Measurements from ENCODE around the gene MAD2L1BP. TPM values are rescaled to one million over a fixed set of nuclear protein-coding genes. Genes with fewer than 3 reads are reported as not detected.

MAD2L1BP gene
- polyA plus RNA-seq, 12 donors: 14.6 to 20.6 (median 17.3) TPM; not detected in 2

- no peak for DNase-seq
Measured at GRCh38 chr6:43679057-43679456, 43.4 kb downstream of the MAD2L1BP start.

GRCh38 chr6:43680308-43681200 lies 44.9 kb downstream of the MAD2L1BP start:
- no peak for DNase-seq

GRCh38 chr6:43681303-43681702 lies 45.7 kb downstream of the MAD2L1BP start:
- no peak for DNase-seq

DNA sequence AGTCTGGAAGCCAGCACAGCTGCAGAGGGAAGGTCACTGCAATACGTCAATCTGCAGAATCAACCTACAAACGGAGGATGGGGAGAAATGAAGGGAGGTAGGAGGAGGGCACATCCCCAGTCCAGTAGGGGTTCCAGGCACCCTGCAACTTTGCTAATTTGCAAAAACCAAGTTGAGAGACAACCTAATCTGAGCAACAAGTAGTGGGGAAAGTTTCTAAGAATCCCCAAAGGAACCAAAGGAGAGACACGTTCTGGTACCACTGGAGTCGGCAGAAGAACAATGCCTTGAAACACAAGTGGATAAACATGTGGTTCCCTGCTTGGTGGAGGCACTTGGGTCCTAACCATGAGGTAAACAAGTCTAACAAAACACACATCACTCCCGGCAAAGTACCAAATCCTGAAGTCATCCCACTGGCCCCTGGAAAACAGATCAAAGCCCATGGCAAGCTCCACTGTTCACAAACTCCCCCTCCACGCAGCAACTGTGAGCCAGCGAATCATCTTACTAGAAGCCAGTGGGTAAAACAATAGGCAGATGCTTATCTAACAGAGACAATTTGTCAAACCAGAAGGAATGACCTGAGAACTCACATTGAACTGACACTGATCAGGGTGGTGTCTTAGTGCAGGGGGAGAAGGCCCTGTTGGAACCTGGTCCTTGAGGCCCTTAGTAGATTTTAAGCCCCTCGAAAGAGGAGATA lies 47.2 kb downstream of the MAD2L1BP start:
- DNase-seq: no peak

DNA sequence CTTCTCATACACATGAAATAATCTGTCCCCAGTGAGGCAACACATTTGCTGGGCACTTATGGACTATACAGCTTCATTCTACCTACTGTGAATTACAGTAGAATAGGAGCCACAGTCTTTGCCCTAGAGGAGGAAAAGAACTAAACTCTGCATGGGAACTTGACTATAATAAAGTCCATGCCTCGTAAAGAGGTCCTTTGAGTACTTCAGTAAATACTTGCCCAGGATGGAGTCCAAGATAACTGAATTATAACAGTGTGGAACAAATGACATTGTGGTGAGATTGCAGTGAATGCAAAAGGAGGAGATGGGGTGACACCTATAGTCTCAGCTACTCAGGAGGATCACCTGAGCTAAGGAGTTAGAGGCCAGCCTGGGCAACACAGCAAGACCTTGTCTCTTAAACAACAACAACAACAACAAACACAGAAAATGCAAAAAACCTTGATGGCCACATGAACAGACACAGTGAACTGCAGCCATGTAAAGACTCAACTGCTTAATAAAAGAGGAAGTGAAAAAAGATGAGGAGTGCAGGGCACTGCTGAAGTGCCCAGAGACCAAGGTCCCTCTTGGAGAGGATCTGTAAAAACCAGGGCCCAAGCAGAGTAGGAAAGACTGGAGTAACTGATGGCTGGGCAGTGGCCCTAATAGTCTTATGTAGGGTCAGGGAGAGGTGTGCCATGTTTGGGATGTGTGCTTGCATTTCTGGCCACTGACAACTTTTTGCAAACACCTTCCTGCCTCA lies 48.2 kb downstream of the MAD2L1BP start:
- no peak for DNase-seq

DNA sequence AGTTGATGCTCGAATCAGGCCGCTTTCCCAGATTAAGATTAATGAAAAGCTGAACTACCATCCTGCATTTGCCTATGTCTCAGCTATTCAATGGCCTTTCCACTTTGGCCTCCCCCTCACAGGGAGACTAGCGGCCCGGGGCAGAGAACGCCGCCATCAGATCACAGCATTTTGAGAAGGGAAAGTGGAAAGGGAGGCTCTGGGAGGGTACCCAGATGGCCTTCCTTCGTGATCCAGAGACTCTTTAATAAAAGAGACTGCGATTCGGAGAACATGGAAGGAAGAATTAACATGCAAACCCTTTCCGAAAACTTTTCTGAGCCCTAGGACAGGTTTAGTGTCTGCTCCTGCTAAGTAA lies 51.4 kb downstream of the MAD2L1BP start:
- no peak for DNase-seq

GRCh38 chr6:43687437-43688347 lies 52.1 kb downstream of the MAD2L1BP start, which contains the start of gene MRPS18A:
Gene MRPS18A, minus strand, starts transcription at chr6:43687791. Its CDS starts 12 bp downstream, at chr6:43687779.
- DNase-seq: peak; percentile 77

DNA sequence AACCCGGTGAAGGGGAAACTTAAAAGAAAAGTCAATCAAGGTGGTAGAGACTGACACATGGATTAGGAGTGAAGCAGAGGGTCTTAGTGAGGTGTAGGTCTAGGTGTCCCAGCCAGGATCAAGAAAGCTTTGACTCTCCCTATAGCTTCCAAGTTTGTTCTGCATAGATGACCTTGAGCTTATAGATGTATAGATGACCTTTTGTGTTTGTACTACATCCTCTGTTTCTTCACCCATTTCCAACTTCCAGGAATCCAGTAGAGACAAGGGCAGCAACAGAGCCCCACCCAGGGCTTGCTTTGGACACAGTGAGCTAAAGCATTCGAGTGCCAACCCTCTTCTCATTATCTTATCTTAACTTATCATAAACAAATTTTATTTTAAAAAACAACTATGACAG lies 53.8 kb downstream of the MAD2L1BP start:
- DNase-seq: no peak

Other genes with a start within 250 kb of the MAD2L1BP start
- gene ABCC10, start 208.3 kb upstream of the MAD2L1BP start, polyA plus RNA-seq (ENCODE audit: insufficient read length in 12 of 12): 10 to 100 TPM in 11 of 12 donors, not detected in 1; 11.8 to 29.7 (median 15.5) TPM
- 1 to 10 TPM in 10 of 12 donors, not detected in 2; 1.5 to 4.9 (median 2.0) TPM for gene DLK2, start 180.3 kb upstream of the MAD2L1BP start, polyA plus RNA-seq (ENCODE audit: insufficient read length in 12 of 12)
- 10 to 100 TPM in 11 of 12 donors, not detected in 1; 21.2 to 38.0 (median 25.5) TPM for gene TJAP1, start 158.3 kb upstream of the MAD2L1BP start, polyA plus RNA-seq (ENCODE audit: insufficient read length in 12 of 12)
- gene LRRC73, start 125.5 kb upstream of the MAD2L1BP start, polyA plus RNA-seq (ENCODE audit: insufficient read length in 12 of 12): under 1 TPM in 7 of 12 donors, not detected in 5; 0.10 to 0.18 (median 0.13) TPM
- gene YIPF3, start 118.9 kb upstream of the MAD2L1BP start, polyA plus RNA-seq (ENCODE audit: insufficient read length in 12 of 12): 10 to 100 TPM in 11 of 12 donors, not detected in 1; 72.9 to 96.0 (median 85.0) TPM
- 10 to 100 TPM in 10 of 12 donors, not detected in 2; 11.0 to 22.1 (median 16.8) TPM for gene POLR1C, start 118.8 kb upstream of the MAD2L1BP start, polyA plus RNA-seq (ENCODE audit: insufficient read length in 12 of 12)
- 10 to 100 TPM in 11 of 12 donors, not detected in 1; 22.5 to 39.6 (median 27.7) TPM for gene XPO5, start 59.8 kb upstream of the MAD2L1BP start, polyA plus RNA-seq (ENCODE audit: insufficient read length in 12 of 12)
- gene POLH, start 59.7 kb upstream of the MAD2L1BP start, polyA plus RNA-seq (ENCODE audit: insufficient read length in 12 of 12): 10 to 100 TPM in 9 of 12 donors, 1 to 10 TPM in 2, not detected in 1; 4.0 to 16.1 (median 12.7) TPM
- 10 to 100 TPM in 11 of 12 donors, not detected in 1; 32.1 to 48.0 (median 38.0) TPM for gene GTPBP2, start 6.6 kb upstream of the MAD2L1BP start, polyA plus RNA-seq (ENCODE audit: insufficient read length in 12 of 12)
- gene RSPH9, start 9.2 kb downstream of the MAD2L1BP start, polyA plus RNA-seq (ENCODE audit: insufficient read length in 12 of 12): 1 to 10 TPM in 2 of 12 donors, under 1 TPM in 8, not detected in 2; 0.33 to 1.2 (median 0.72) TPM
- 10 to 100 TPM in 11 of 12 donors, not detected in 1; 26.7 to 38.0 (median 31.5) TPM for gene MRPS18A, start 52.0 kb downstream of the MAD2L1BP start, polyA plus RNA-seq (ENCODE audit: insufficient read length in 12 of 12)
- 100 to 1,000 TPM in 2 of 12 donors, 10 to 100 TPM in 9, not detected in 1; 53.9 to 123 (median 69.4) TPM for gene VEGFA, start 134.4 kb downstream of the MAD2L1BP start, polyA plus RNA-seq (ENCODE audit: insufficient read length in 12 of 12)